ENCODE results near the gene NOP9.

Gene NOP9

DNA sequence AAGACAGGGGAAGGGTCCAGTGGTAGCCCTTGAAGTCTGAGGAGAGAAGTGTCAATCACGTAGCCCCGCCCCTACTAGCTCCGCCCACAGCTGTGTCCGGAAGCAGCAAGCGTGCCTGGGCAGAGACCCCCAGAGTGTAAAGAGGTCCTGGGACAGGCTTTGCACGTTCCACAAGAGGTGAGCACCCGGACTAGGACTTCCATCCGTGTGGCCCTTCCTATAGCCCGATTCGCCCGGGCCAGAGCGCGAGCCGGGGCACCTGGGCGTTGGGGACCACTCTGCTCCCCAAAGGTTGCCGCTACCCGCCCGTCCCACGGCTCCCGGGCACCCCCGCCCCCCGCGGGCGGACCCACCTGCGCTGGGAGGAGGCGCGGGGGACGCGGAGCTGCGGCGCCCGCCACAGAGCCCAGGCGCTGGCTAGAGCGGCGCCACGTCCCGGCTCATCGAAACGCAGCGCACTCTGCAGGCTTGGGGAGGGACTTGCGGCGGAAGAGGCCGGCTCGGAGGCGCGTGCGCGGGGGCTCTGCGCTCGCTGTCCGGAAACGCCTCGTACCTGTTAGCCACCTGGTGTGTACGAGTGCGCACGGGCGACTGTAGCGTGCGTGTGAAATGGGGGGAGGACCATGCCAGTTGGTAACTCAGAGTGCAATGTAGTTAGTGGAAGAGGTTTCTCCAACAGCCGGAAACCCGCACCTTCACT is 28.4 kb upstream of the NOP9 start, which contains the start of gene RABGGTA:
RABGGTA (minus strand) TSS at position 464 of the 700 bp plus-strand sequence. CDS start 482 bp downstream, outside the sequence.
- no peak for TF ChIP-seq ZFX (IDR thresholded peaks at IDR 0.05; ENCODE audit: borderline replicate concordance)
- TF ChIP-seq, protein P1, sequence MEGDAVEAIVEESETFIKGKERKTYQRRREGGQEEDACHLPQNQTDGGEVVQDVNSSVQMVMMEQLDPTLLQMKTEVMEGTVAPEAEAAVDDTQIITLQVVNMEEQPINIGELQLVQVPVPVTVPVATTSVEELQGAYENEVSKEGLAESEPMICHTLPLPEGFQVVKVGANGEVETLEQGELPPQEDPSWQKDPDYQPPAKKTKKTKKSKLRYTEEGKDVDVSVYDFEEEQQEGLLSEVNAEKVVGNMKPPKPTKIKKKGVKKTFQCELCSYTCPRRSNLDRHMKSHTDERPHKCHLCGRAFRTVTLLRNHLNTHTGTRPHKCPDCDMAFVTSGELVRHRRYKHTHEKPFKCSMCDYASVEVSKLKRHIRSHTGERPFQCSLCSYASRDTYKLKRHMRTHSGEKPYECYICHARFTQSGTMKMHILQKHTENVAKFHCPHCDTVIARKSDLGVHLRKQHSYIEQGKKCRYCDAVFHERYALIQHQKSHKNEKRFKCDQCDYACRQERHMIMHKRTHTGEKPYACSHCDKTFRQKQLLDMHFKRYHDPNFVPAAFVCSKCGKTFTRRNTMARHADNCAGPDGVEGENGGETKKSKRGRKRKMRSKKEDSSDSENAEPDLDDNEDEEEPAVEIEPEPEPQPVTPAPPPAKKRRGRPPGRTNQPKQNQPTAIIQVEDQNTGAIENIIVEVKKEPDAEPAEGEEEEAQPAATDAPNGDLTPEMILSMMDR (IDR thresholded peaks at IDR 0.05) = peak; percentile 86
- peak within 1 kb of the TSS; percentile 91 for H3K27ac ChIP-seq

DNA sequence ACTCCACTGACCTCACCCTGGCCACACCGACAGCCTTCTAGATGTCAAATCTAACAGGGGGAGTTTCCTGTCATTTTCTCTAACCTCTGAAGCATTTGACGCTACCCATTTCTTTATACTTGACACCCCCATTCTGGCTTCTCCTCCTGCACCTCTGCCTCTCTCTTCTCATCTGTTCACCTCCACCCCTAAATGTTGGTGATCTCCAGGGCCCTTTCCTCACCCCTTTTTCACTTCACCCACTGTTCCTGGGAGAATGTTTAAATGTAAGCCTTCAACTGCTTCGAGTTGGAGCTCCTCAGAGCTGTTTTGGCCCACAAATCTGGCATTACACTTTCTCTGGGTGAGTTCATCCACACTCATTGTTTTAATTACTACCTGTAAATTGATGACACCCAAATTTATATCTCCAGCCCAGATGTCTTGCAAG is 27.8 kb upstream of the NOP9 start:
- peak overlapping the region; percentile 91 for H3K27ac ChIP-seq
- TF ChIP-seq, protein P1 (IDR thresholded peaks at IDR 0.05) = no peak
- TF ChIP-seq ZFX (IDR thresholded peaks at IDR 0.05; ENCODE audit: borderline replicate concordance) = no peak

DNA sequence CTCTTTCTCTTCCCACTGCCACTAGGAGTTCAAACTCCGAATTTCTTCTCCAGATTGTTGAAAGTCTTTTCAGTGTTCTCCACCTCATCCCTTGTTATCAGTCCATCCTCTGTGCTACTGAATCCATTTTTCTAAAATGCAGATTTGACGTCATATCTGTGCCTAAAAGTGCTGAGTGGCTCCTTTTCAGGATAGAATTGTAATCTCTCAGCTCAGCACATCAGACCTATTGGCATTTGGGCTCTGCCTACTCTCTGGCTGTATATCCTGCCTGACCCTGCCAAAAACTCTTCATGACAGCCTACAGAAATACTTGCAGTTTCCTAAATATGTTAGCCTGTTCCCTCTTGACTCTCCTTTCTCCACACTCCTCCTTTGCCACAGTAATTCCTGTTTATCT is 27.2 kb upstream of the NOP9 start:
- TF ChIP-seq, protein P1 (IDR thresholded peaks at IDR 0.05) = no peak
- no peak for TF ChIP-seq ZFX (IDR thresholded peaks at IDR 0.05; ENCODE audit: borderline replicate concordance)
- no peak overlapping the region for H3K27ac ChIP-seq

DNA sequence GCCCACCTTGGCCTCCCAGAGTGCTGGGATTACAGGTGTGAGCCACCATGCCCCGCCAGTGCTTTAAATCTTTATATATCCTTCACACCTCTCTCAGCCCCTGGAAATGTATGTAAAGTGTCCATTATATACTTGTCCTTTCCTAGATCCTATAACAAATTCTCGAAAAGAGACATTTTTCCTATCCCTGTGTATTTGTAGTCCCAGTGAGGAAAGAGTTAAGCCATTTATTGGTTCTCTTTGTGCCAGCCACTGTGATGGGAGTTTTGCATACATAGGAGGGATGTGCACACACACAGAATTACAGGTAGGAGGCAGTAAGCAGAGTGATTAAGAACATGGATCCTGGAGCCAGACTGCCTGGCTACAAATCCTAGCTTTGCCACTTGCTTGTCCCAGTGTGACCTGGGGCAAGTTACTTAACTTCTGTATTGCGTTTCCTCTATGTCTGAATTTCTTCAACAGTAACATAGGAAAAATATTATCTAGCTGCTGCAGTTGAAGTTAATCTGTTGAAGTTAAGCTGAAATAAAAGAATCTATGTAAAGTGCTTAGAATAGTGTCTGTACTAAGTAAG is 26.1 kb upstream of the NOP9 start:
- peak overlapping the region; percentile 10; the same call in 1 of the 2 replicates for H3K27ac ChIP-seq
- TF ChIP-seq, protein P1 (IDR thresholded peaks at IDR 0.05) = peak; percentile 22; the same call in 1 of the 2 replicates
- TF ChIP-seq ZFX (IDR thresholded peaks at IDR 0.05; ENCODE audit: borderline replicate concordance) = no peak

DNA sequence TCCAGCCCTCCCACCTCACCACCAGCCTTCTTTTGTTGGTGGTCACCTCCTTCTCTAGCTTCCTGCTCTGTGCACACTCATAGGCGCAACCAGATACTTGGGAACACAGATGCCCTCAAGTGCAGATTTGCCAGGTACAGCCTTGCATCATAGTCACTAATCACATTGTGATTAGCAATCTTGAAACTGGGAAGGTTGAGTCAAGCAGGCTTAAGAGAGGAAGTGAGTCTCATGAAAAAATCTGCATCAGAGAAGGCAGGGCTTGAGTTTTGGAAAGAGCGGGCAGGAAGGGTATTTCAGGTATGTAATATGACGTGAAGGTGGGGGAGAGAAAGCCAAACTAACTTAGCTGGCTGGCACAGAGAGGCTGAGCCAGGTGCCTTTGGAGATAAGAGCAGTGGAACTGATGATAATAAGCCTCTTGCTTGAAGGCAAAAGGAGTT is 25.5 kb upstream of the NOP9 start:
- peak overlapping the region; percentile 10; the same call in 1 of the 2 replicates for H3K27ac ChIP-seq
- TF ChIP-seq, protein P1 (IDR thresholded peaks at IDR 0.05) = no peak
- TF ChIP-seq ZFX (IDR thresholded peaks at IDR 0.05; ENCODE audit: borderline replicate concordance) = no peak

DNA sequence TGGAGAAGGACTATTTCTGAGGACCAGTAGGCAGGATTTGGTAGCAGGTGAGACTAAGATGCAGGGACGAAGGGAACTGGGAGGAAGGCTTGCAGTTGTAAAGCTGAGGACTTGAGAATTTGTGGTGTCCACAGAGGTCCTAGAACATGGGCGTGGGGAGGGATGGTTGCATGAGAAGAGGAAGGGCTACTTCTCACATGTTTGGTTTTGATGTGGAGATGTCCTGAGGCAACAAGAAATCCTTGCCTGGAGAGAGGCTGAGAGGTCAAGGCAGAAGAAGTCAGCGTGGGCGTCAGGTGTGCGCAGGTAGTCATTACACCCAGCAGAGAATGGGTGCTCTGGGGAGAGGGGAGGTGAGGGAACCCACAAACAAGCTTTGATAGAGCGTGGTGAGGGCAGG is 22.6 kb upstream of the NOP9 start:
- TF ChIP-seq, protein P1 (IDR thresholded peaks at IDR 0.05) = no peak
- TF ChIP-seq ZFX (IDR thresholded peaks at IDR 0.05; ENCODE audit: borderline replicate concordance) = no peak
- no peak overlapping the region for H3K27ac ChIP-seq

All from 22Rv1 (cell line).